NCI-H146 treated with DMSO at 0.1 percent for 48 hours (cell line): ENCODE measurements around the gene IL17F.
"Not testable (repeated sequence)": the region's sequence is repeated elsewhere in the genome, so short reads cannot be mapped to it uniquely, and the experiment has no call there.

Experiments used
- DNase-seq: peaks from one replicate; lab custom pipeline; 2025; ENCODE audit not compliant: unreplicated experiment; lab: John Stamatoyannopoulos, UW

The IL17F gene

DNA sequence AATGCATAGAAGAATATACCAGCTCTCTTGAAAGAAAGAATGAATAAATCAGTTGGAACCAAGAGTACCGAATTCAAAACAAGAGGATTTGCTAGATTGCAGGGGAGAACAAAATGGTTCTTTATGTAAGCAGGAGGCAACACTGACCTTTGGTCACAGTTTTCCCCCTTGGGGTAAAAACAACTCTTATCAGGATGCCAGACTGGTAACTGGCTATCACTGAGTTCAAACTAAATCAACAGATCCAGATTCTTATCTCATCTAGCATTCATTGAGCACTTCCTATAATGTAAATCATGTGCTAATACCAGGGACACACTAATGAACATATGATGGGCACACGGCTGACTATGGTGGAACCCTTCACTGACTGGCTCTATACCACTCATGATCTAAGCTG, 4.8 kb upstream of the IL17F start:
- DNase-seq = no peak

DNA sequence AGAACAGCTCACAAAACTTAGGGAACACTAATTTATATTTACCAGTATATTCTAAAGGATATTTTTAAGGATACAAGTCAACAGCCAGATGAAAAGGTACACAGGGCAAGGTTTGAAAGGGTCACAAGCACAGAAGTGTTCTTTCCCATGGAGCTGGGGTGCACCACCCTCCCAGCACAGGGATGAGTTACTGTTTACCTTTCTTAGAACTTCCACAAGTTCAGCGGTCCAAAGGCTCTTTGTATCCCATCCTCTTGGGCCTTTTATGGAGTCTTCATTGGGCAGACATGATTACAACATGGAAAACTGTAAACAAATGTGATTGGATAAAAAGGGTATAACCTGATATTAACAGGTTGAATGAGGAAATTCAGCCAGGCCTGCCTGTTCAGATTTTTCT, 1.1 kb upstream of the IL17F start:
- no peak for DNase-seq

- no peak for DNase-seq
Measured at GRCh38 chr6:52243282-52243893, 912 bp downstream of the IL17F start.

- no peak for DNase-seq
Measured at GRCh38 chr6:52241819-52242218, 2.5 kb downstream of the IL17F start.

- peak; percentile 27 for DNase-seq
Measured at GRCh38 chr6:52233975-52234823, 10.1 kb downstream of the IL17F start.

DNA sequence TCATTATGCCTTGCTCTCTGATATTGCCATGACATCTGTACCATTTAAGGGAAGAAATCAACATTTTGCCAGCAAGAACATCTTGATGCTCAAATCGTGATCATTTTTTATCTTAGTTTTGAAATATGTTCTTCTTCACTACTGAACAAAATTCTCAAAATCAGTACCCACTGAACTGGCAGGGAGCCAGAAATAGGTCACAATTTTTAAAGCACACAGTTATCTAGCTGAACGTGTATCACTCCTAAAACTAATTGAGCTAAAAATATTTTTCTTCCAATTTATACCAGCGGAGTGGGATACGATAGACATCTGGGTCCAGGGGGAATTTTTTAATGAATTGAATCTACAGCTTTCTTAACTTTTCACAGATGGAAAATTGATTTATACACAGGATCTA, 11.3 kb downstream of the IL17F start:
- no peak for DNase-seq

GRCh38 chr6:52231406-52232127, 12.7 kb downstream of the IL17F start:
- DNase-seq = no peak

- no peak for DNase-seq
Measured at GRCh38 chr6:52230685-52231084, 13.6 kb downstream of the IL17F start.

DNA sequence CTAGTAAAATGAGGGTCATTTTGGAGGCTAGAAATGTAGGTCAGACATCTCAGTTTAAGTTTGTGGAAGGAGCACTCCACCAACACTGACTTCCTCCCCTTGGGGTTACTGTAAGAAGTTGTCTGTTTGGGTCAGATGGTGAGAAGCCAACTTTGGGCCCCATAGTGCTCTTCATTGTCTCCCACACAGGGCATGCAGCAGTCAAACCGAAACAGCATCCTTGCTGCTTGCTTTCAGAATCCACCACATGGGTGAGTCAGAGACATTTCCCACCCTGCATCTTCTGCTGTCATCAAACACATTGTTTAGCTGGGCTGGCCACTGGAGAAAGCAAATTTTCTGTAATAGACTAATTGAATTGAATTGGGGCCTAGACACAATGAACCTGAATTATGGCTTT, 16.8 kb downstream of the IL17F start:
- DNase-seq = no peak

DNA sequence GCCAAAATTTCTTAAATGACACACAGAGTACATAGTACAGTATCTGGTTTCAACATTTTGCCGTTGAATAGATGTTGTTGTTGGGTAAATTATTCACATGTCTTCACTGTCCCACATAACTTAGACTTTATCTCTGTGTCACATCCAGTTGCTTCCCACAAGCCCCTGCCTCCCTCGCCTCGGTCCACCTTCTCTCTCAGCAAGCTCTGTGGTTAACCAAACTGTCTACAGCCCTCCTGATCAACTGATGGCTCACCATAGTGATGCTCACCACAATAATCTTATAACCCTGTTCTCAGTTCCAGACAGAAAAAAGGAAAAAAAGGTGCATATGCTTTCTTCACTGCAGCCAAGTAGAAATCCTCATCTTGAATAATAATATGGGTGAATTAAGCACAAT, 23.0 kb downstream of the IL17F start:
- DNase-seq = no peak

DNA sequence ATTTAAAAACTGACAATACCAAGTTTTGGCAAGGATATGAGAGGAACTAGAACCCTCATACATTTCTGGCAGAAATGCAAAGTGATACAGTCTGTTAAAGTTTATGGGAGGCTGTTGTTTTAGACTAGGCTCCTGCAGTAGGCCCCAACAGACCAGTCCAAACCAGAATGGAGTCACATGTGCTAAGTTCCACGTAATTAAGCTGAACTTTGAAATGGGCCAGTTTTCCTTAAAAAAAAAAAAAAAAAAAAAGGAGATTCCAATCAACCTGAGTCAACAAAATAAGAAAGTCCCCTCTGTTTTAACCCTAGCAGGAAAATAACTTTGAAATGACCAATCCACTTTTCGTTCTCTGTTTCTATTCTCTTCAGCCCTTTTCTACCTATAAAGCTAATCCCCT, 26.5 kb downstream of the IL17F start:
- no peak for DNase-seq

- DNase-seq = no peak
Measured at GRCh38 chr6:52216932-52217575, 27.2 kb downstream of the IL17F start.

DNA sequence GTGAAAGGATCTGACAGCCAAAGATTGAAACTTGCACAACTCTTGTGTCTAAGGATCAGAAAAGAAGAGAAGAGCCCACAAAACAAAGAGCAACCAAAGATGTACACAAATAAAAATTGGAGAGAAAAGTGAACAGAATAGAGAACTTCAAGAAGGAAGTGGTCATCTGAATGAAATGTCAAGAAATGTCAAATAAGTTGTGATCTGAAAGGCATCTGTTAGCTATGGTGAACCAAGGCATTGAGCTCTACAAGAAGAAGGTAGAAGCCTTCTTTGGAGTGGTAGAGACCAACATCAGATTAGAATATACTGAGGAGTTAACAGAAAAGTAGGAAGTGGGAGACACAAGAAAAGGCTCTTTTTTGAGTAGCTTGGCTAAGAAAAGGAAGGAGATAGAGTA, 28.5 kb downstream of the IL17F start:
- no peak for DNase-seq

GRCh38 chr6:52213127-52213526, 31.2 kb downstream of the IL17F start:
- no peak for DNase-seq

GRCh38 chr6:52210227-52210626, 34.1 kb downstream of the IL17F start:
- no peak for DNase-seq

DNA sequence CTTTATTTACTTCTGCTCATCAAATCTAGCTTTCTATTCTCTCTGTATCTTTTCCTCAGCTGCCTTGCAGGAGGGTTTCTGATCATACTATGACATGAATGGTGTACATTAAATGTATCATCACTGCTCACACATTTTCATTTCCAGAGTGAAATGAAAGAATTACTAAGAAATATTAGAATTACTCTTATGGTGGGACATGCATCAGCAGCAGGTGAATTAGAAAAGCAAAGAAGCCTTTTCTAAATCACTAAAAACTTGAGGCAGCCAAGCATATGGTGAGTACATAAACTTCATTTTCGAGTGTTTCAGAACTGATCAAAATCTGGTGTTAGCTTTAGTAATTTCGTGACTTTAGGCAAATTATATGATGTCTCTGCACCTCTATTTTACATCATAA, 34.5 kb downstream of the IL17F start:
- DNase-seq = no peak

DNA sequence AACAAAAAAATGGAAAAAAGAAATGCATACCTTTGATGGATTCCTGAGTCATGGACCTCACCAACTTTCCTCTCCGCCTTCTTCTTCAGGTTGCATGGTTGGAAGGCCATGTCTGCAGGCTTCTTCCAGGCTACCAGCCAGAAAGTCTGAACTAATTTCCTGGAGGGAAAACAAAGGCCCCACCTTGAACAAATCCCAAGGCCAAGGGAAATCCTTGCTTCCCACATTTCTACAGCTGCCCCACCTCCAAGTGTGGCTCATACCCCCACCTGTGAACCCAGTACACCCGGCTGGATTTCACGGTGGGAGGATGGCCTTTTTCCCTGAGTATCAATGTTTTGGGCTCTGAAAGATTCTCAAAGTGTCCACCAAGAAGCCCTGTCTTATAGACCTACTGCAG, 35.7 kb downstream of the IL17F start:
- no peak for DNase-seq

- DNase-seq = no peak
Measured at GRCh38 chr6:52207066-52207465, 37.2 kb downstream of the IL17F start.

DNA sequence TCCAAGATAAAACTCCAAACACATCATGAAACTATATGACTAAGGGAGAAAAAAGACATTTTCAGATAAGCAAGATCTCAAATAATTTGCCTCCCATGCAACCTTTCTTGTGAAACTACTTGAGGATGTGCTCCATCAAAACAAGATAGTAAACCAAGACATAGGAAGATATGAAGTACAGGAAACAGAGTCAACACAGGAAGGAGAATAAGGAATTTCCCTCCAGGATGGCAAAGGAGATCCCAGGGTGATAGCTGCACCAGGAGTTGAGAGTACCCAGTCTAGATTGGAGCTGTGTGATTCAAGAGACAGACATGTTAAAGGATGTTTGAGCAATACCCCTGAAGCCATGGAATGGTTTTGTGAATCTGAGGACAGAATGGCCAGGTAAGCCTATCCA, 42.8 kb downstream of the IL17F start:
- no peak for DNase-seq

DNA sequence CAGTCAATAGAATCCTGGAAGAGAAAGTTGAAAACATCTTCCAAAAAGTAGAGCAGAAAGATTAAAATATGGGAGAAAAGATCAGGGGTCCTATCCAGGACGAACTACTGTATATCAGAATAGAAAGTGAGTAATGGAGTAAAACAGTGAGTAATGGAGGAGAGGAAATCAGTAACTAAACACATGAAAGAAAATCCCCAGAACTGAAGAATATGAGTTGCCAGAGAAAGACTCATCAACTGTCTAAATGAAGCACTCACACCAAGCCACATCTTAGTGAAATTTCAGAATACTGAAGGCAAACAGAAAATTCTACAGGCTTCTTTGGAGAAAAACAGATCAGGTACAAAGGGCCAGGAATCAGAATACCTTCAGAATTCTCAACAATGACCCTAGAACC, 43.3 kb downstream of the IL17F start:
- DNase-seq = no peak

GRCh38 chr6:52200088-52200487, 44.2 kb downstream of the IL17F start:
- not testable (repeated sequence) for DNase-seq

DNA sequence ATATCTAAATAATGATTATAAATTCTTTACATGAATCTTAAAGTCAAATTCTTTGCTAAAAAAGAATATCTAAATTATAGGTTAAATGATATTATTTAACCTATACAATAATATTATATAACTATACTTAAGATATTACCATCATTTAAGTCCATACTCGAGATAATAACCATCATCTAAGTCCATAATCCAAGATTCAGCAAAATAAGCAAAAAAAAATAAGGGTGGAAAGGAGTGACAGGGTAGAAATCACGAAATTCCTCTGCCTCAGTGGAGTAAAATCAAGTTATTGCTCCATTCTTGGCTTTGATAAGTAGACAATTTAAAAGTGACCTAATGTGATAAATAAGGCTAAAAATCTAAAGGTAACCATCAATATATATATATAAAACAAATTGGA, 48.4 kb downstream of the IL17F start:
- DNase-seq = no peak
